ENCODE measurements around the gene RPS6KA2. TPM values are rescaled to one million over a fixed set of nuclear protein-coding genes. Genes with fewer than 3 reads are reported as not detected.
"Not testable (repeated sequence)": the region's sequence is repeated elsewhere in the genome, so short reads cannot be mapped to it uniquely, and the experiment has no call there.

RPS6KA2 gene
- total RNA-seq, 1 experiment from 2014 or later: 7.3 TPM

DNA sequence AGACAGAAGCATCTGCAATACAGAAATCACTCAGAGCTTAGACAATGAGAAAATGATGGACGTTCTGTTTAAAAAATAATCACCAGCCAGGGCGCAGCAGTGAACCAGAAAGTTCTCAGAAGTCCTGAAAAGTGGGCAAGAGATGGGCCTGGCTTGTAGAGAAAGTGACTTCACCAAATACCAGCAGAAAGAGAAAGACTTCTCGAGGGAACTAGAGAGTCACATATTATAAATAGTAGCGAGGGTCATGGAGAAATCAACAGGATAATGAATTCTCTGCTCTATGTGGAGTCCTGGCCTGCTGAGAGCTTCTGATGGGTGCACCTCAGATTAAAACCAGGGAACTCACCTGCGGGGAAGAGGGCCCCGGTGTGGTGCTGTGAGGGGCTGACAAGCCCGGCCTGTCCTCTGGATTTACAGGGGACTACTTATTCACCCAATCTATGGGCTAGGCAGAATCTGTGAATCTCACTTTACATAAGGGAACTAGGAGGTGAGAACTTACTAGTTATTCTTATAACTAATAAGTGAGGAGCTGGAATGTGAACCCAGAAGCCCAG is 35.0 kb downstream of the RPS6KA2 start:
- DNase-seq (ENCODE audit: low read depth): no peak

DNA sequence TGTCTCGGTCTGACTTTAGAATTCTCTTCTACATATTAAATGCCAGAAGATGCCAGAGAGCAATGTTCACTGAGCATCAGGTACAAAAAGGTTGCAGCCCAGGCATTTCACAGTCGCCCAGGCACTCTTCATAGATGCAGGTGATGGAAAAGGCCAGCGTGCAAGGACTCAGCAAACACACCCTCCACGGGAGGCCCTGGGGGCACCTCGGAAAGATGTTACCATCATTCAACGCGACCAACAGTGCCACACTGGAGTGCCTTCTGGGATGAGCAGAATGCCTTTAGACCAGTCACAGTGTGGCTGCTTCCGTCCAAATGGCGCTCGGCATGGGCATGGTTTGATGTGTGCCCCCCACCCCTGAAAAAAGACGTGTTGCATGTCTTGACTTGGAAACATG is 36.0 kb downstream of the RPS6KA2 start:
- DNase-seq (ENCODE audit: low read depth): no peak

DNA sequence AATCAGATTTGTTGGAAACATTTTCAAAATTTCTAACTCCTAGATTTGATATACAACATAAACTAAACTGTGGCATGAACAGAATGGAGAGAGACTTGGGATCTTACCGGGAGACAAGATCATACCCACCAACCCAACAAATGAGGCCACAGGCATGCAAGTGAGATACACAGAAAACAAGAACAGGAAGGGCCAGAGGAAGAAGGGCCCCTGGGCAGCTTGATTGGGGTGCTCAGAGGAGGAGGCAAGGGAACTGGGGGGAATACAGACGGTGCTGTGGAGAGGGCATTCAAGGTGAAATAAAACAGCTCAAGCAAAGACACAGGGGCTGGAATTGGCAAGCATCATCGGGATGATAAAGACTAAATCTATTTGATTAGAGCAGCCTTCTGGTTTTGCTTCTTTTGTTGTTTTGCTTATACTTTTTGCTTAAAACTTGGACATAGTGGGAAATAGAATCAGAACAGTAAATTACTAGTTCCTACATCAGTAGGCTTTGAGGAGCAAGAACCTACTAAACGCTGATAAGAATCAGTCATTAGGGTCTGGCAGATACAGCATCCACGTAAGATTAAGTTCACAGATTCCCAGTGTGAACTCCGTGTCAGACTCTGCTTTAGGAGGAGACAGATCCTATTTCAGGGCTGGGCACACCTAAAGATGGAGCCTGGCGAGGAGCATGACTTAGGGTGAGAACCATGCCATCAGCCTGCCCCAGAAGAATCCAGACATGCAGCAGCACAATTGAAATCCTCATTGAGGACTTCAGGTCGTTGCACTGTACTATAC is 37.1 kb downstream of the RPS6KA2 start:
- no peak for DNase-seq (ENCODE audit: low read depth)

DNA sequence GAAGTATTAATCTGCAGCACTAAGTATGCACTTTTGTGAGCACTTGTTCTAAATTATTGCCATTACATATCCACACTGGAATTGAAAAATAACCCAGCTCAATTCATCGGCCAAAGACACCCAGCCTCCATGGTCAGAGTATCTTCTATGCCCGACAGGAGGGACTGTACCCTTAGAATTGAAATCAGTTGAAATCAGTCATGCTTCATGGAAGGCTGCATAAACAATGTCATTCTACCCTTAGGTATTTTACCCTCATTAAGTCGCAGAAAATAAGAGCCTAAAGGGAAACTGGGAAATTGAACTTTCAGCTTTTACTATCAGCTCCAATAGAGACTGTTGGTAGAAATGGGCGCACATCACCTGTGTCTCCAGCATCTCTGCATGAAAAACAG is 37.7 kb downstream of the RPS6KA2 start:
- no peak for DNase-seq (ENCODE audit: low read depth)

DNA sequence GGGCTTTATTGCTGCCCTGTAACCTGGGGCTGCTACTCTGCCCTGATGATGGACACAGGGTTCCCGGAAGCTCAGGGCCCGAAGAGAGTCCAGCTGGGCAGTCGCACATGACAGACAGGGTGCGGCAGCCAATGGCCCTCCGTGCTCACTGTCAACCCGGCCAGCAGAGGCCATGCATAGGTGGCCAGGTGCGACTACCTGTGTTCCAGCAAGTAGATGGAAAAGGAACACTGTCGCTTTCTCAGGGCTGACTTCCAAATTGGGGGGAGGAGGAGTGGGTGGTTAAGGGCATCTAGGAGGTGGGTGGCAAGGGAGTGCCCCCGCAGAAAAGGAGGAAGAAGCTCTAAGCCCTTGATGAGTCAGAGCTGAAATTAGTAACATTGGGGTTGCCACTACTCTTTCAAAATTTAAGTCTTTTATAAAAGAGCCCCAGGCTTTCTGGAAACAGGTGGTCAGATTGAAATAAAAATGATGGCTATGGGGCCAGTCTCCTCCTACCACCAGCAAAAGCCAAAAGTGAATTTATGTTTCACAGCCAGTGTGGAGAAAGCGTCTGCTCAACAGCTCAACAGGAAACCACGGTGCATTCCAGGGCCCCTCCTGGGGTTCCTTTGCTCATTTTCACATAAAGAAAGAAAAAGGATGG is 38.2 kb downstream of the RPS6KA2 start:
- peak; percentile 65 for DNase-seq (ENCODE audit: low read depth)

DNA sequence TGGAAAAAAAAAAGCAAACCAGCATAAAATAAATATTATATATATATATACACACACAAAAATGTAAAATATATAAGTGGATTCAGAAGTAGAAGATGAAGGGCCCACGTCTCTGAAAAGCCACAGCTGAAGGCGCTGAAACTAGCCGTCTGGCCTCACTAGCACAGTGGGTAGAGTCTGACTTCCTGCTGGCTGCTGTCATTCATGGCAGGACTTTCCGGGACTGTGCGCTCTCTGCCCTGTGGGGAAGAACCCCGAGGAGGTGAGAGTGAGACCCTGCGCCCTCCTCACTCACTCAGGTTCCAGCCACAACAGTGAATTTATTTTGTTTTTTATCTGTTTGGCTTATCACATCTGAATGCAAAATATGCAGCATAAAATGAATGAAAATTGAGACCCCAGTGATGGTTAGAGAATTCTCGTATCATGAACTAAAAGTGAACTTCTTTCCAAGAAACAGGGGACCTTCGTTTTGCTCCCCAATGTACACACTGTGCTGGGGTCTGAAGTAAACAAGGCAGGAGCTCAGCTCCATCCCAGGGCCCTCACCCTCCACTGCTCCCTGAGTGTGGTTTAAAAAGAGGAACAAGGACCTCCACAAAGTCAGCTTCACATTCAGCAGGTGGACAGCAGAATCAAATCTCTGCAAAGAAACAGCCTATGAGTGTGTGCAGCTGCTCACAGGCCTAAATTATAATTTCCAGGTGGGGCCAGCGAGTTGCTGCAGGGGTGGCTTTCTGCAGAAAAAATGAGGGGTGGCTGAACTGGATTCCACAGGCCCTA is 39.2 kb downstream of the RPS6KA2 start:
- DNase-seq (ENCODE audit: low read depth): no peak

DNA sequence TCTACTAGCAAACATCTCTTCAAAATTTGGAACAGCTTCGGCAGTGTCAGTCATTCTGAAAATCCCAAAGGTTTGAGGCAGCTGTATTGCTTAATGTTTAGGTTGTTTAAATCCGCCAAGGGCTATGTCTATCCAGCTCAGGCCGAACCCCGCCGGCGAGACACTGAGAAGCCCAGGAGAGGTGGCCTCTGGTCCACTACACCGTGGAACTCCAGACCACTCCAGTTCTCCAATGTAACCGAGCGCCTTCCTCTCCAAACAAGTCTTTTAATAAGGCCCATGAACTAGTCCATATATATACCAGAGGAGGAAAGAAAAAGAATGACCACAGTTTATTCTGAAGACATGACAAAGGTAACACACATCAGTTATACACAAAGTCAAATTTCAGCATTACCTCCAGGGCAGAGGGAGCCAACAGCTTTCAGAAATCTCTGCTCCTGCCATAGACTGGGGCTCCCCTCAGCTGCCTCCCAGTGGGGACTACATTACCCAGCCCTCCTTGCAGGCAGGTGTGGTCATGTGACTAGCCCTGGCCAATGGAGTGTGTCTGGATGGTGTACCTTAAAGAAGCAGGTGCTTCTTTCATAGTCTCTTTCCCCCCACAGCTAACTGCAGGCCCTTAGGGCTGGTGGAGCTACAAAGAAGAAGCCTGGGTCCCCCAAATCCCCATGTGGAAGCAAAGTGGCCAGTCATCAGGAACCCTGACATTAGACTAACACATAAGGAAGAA is 40.5 kb downstream of the RPS6KA2 start, which contains the start of gene RAMACL:
Gene RAMACL (minus strand): TSS at position 255 of the 733 bp plus-strand sequence. CDS start 201 bp downstream, at position 54.
- DNase-seq (ENCODE audit: low read depth): no peak

DNA sequence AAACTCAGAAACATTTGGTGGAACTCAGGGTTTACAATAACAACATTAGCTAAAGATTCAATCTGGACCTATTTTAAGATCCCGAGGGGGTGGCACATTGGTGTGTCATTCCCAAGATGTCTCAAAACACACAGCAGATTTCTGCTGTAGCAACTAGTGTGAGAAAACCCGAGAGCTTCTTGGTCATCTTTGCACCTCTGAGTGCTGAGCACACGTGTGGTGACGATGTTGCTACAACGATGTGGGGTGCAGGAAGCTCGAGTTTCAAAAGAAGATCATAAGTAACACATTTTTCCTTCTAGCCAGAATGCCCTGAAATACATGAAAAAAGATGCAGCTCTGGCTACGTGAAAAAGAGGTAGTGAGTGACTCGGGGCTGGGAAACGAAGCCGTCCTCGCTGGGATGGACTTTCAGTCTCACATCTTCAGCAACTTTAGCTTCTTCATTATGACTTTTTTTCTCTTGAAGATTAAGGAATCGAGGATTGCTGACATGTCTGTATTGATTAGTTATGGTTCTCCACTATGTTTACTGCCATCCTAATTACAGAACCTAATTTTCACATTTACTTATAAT is 42.1 kb downstream of the RPS6KA2 start:
- DNase-seq (ENCODE audit: low read depth): no peak

DNA sequence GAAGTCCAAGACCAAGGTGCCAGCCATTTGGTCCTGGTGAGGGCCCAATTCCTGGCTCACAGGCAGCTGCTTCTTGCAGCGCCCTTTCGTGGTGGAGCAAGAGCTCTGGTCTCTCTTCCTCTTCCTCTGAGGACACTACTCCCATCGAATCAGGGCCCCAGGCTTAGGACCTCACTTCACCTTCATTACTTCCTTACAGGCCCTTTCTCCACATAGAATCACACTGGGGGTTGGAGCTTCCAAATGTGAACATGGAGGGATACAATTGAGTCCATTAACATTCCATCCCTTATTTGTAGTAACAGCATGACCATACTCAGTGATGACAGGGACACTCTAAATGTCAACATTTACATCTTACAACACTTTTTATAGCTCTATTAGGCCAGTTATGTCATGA is 42.9 kb downstream of the RPS6KA2 start:
- no peak for DNase-seq (ENCODE audit: low read depth)

DNA sequence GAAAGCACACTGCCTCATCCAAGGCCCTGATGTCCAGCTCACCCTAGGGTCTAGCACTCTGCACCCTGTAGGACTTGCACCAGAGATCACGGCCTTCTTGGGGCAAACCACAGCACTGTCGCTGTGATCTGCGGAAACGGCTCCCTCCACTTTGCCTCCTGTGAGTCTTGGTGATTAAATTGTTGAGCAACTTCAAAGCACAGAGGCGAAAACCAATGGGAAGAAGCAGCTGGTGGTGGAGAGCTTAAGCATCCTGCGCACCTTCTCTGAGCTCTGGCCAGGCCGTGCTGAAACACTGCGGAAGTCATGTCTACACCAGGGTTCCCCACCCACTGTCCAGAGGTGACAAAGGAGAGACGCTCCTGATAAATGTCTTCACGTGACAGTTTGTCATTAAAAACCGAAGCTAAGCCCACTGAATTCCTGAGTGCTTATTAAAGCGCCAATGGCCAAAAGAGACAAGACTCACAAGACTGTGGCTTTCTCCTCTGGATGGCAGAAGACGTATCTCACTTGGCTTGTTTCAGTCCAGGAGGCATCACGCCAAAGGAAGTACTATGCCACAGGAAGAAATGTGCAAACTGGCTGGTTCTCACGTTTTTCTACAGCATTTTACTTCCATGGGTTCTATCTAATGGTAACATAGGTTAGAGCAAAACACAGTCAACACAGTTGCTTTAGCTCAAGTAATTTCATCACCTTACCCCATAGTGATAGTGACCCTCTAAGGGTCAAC is 43.7 kb downstream of the RPS6KA2 start:
- DNase-seq (ENCODE audit: low read depth): no peak

DNA sequence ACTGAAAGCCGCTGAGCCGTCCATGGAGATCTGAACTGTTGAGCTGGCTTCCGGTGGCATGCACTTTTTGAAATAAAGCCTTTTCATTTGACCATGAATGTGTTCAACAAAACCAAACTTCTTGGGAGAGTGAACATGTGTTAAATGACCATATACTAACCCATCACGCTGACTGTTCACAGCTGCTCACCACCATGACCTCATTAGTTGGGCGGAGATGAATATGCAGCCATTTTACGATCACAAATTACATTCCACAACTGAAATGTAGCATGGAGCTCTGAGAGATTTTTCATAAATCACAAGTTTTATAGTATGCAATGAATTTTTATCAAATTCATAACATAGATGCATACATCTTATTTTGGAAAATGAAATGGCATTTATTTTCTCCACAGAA is 44.8 kb downstream of the RPS6KA2 start:
- no peak for DNase-seq (ENCODE audit: low read depth)

DNA sequence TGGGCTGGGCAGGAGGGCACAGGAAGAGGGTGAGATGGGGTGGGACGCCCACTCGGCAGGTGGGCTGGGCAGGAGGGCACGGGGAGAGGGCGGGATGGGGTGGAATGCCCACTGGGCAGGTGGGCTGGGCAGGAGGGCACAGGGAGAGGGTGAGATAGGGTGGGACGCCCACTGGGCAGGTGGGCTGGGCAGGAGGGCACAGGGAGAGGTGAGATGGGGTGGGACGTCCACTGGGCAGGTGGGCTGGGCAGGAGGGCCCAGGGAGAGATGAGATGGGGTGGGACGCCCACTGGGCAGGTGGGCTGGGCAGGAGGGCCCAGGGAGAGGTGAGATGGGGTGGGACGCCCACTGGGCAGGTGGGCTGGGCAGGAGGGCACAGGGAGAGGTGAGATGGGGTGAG is 45.2 kb downstream of the RPS6KA2 start:
- not testable (repeated sequence) for DNase-seq (ENCODE audit: low read depth)

DNA sequence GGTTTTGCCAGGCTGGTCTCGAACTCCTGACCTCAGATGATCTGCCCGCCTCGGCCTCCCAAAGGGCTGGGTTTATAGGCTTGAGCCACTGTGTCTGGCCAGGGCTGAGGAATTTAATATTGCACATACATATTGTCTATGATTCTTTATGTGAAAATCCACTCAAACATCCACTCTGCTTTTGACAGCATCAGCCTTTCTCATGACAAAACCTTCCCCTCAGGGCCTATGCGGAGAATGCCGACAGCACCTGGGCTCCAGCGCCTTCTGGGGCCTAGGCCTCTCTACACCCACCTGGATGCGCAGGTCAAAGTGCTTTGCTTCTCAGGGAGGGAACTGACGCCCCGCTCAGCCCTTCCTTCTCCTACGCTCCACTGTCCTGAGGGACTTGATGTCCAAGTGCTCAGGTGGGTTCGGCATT is 46.0 kb downstream of the RPS6KA2 start:
- no peak for DNase-seq (ENCODE audit: low read depth)

DNA sequence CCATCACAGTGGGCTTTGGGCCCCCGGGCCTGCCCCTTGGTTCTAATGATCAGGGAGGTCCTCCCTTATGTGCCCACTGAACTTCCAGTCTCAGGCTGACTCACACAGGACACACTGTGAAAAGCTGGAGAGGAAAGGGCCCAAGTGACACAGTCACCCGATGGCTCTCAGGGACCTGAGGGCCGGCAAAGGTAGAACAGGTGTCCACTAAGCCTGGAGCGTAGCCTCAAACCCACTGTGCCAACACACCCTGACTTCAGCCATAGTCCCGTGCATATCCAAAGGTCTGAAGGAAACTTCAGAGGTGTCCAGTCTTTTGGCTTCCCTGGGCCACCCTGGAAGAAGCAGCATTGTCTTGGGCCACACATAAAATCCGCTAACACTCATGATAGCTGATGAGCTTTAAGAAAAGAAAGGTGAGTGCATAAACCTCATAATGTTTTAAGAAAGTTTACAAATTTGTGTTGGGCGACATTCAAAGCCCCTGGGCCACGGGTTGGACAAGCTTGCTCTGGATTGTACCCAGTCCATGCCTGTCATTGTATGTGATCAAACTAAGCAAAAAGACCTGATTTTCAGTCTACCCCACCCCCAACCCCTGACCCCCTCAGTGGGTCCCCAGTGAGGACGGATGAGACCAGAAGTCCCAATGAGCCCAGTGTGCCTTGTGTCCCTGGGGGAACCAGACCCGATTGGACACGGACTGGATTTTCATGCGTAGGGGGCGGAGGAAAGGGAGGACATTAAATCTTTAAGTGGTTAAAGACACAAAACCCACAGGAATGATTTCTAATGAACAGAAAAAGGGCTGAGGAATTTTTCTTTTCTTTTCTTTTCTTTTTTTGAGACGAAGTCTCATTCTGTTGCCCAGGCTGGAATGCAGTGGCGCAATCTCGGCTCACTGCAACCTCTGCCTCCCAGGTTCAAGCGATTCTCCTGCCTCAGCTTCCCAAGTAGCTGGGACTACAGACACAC is 46.7 kb downstream of the RPS6KA2 start:
- DNase-seq (ENCODE audit: low read depth): no peak

DNA sequence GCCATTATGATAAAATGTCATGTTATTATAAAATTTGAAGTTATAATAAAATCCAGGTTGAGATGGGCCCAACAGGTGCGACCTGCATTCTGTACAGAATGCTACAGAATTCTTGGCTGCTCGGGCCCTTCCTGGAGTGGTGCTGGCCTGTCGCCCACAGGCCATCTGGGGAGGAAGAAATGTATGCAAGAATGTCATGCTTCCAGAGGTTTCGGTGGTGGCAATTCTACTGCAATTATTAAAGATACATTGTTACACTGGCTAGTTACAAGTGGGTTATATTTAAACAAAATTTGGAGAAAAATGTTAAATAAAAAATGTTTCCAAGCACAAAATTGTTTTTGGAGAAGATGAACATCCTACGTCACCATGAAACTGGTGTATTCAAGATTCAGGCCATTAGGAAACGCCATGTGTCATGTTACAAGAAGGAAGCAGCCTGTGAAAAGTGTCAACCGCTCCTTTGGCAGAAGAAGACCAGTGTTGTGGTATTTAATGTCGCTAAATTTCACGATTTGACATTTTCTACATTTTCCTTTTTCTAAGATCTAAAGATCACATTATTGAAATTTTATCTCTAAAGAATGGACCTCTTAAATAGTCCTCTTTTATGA is 47.7 kb downstream of the RPS6KA2 start:
- no peak for DNase-seq (ENCODE audit: low read depth)

DNA sequence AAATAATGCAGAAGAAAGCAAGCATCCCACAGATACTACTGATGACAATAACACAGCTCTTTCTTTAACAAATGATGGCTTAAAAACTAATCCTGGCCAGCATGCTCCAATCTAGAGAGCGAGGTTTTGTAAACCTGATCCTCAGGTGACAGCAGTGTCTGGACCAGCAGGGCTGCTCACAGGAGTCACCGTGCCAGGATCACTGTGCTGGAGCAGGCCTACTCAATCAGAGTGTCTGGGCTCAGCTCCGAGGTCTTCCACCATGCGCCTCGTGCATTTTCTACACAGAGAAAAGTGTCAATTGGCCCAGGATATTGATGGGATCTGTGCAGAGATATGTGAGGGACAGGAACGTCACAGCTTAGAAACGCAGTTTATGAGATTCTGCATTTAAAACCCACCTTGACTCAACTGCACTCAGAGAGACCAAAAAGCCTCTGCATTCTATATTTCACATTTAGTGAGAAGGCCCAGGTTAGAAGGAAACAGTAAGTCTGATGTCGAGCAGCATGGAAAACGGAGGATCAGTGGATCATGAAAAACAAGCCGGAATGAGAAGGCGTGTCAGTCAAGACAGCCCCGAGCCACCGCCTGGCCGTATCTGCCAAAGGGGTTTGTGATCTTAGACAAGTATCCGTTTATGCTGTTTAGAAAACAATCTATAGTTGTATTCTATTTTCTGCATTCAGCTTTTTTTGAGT is 48.4 kb downstream of the RPS6KA2 start:
- no peak for DNase-seq (ENCODE audit: low read depth)

DNA sequence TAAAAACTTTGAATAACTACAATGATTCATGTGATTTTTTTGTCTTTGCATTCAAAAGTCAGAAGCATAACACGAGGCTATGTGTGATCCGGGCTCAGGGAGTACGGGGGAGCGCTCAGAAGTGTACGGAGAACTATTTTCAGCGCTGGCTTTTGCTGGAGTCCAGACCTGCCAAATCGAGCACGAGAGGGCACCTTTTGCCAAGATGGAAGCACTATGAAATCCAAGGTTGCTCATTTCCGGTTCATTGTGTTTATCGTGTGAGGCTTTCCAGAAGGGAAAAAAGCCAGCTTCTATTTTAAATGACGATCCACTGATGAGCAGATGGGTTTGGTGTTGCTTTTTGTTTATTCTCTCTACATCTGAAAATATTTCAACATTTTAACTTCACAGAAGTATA is 51.8 kb downstream of the RPS6KA2 start:
- no peak for DNase-seq (ENCODE audit: low read depth)

Data from RPMI7951 (cell line).